ENCODE data around the gene TRPV3.

DNA sequence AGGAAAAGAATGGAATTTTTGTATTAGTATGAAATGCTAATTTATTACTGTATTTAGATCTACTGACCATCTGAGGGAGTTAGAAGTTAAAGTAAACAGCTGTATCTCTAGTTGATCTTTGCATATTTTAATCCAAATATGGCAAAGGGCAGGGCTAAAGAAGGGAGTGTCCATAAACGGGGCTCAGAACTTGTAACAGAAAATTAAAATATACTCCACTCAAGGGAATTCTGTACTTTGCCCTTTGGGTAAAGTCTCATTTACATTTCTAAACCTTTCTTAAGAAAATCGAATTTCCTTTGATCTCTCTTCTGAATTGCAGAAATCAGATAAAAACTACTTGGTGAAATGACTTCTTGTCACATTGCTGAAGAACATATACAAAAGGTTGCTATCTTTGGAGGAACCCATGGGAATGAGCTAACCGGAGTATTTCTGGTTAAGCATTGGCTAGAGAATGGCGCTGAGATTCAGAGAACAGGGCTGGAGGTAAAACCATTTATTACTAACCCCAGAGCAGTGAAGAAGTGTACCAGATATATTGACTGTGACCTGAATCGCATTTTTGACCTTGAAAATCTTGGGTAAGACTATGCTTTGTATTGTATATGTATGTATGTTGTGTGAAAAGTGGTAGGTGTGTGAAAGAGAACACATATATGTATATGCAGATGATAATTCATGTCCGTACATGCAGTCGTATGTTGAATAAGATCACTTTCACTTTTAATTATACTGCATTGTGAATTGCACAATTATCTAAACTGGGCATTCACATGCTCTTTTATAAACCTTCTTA is 81.6 kb downstream of the TRPV3 start, which contains the start of gene ASPA:
- TF ChIP-seq, protein P1, sequence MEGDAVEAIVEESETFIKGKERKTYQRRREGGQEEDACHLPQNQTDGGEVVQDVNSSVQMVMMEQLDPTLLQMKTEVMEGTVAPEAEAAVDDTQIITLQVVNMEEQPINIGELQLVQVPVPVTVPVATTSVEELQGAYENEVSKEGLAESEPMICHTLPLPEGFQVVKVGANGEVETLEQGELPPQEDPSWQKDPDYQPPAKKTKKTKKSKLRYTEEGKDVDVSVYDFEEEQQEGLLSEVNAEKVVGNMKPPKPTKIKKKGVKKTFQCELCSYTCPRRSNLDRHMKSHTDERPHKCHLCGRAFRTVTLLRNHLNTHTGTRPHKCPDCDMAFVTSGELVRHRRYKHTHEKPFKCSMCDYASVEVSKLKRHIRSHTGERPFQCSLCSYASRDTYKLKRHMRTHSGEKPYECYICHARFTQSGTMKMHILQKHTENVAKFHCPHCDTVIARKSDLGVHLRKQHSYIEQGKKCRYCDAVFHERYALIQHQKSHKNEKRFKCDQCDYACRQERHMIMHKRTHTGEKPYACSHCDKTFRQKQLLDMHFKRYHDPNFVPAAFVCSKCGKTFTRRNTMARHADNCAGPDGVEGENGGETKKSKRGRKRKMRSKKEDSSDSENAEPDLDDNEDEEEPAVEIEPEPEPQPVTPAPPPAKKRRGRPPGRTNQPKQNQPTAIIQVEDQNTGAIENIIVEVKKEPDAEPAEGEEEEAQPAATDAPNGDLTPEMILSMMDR (IDR thresholded peaks at IDR 0.05 in 2 of 3, conservative IDR thresholded peaks at IDR 0.05 in 1 of 3; ENCODE audit: borderline replicate concordance in 1 of 3, insufficient read depth in 1 of 3, low read depth in 2 of 3, low read length in 2 of 3): no peak
- TF ChIP-seq YY1 (IDR thresholded peaks at IDR 0.05; ENCODE audit: extremely low read depth, insufficient replicate concordance, low read depth, low read length) (no peak), SRF (IDR thresholded peaks at IDR 0.05; ENCODE audit: low read depth) (no peak), JUND (IDR thresholded peaks at IDR 0.05) (no peak), TCF7L2 (IDR thresholded peaks at IDR 0.05; ENCODE audit: borderline replicate concordance, extremely low read depth, insufficient read depth, insufficient read length) (no peak), RAD21 (IDR thresholded peaks at IDR 0.05; ENCODE audit: low read depth) (no peak), ZNF274 (IDR thresholded peaks at IDR 0.05; ENCODE audit: low read depth, low read length) (no peak), EGR1 (IDR thresholded peaks at IDR 0.05; ENCODE audit: low read depth) (no peak), POLR2AphosphoS5 (IDR thresholded peaks at IDR 0.05; ENCODE audit: low read depth, low read length) (no peak)

Data from HCT116 (cell line).